HepG2 (cell line): Measurements from ENCODE around the gene SLC25A19. TPM values are rescaled to one million over a fixed set of nuclear protein-coding genes. Genes with fewer than 3 reads are reported as not detected.

Experiments used
- BCL6 ChIP-seq: IDR thresholded peaks from 2 replicates; pipeline ENCODE4 v1.6.1; 2016; ENCODE audit warnings: missing genetic modification reagents, missing compliant biosample characterization
- CENPX ChIP-seq: sonication (generic); formaldehyde crosslinking; IDR thresholded peaks from 2 replicates; pipeline ENCODE4 v1.9.0; 2021; ENCODE audit warnings: mild to moderate bottlenecking, missing genetic modification reagents, moderate library complexity
- FLYWCH1 ChIP-seq: sonication (generic); formaldehyde crosslinking; IDR thresholded peaks from 2 replicates; pipeline ENCODE4 v1.8.1; 2023; ENCODE audit warnings: mild to moderate bottlenecking, missing genetic modification reagents
- FOXP4 ChIP-seq: sonication (generic); formaldehyde crosslinking; IDR thresholded peaks from 2 replicates; pipeline ENCODE4 v1.4.0; 2020; ENCODE audit warnings: missing genetic modification reagents
- HES4 ChIP-seq: sonication (generic); formaldehyde crosslinking; IDR thresholded peaks from 2 replicates; pipeline ENCODE4 v1.9.0; 2021; ENCODE audit warnings: mild to moderate bottlenecking, missing genetic modification reagents, borderline replicate concordance
- HMGXB4 ChIP-seq, 2 experiments: sonication (generic) in 1 of 2; formaldehyde crosslinking in 1 of 2; IDR thresholded peaks; 2 replicates each; pipeline versions ENCODE4 v1.4.0 to v1.6.1; 2018 to 2020; ENCODE audit warnings: missing genetic modification reagents in 2 of 2, borderline replicate concordance in 1 of 2, low read depth in 1 of 2, mild to moderate bottlenecking in 1 of 2, missing biosample characterization in 1 of 2
- NCOA2 ChIP-seq: sonication (generic); formaldehyde crosslinking; IDR thresholded peaks from 2 replicates; pipeline ENCODE4 v1.8.0; 2022; ENCODE audit warnings: inconsistent platforms
- PHF5A ChIP-seq: IDR thresholded peaks from one replicate; pipeline ENCODE4 v1.6.1; 2018; ENCODE audit warnings: low read depth, missing genetic modification reagents; ENCODE audit not compliant: unreplicated experiment
- SAFB2 ChIP-seq: sonication (generic); formaldehyde crosslinking; IDR thresholded peaks from 2 replicates; pipeline ENCODE4 v1.5.1; 2020; ENCODE audit warnings: missing genetic modification reagents, low read depth, mild to moderate bottlenecking, borderline replicate concordance
- TCF12 ChIP-seq, 2 experiments: fragments of 450-650 bp in 1 of 2; sonication (generic) in 1 of 2; formaldehyde crosslinking in 1 of 2; IDR thresholded peaks; 2 replicates each; pipeline versions ENCODE4 v1.6.1 to v1.8.0; 2017 to 2022; ENCODE audit warnings: antibody characterized with exemption in 1 of 2, mild to moderate bottlenecking in 1 of 2, missing genetic modification reagents in 1 of 2, moderate library complexity in 1 of 2
- ZNF326 ChIP-seq: sonication (generic); formaldehyde crosslinking; IDR thresholded peaks from 2 replicates; pipeline ENCODE4 v1.4.0; 2020; ENCODE audit warnings: missing genetic modification reagents, borderline replicate concordance
- ZNF446 ChIP-seq: sonication (generic); formaldehyde crosslinking; IDR thresholded peaks from 2 replicates; pipeline ENCODE4 v1.5.0; 2020; ENCODE audit warnings: mild to moderate bottlenecking, missing genetic modification reagents
- ZNF558 ChIP-seq: sonication (generic); formaldehyde crosslinking; IDR thresholded peaks from 2 replicates; pipeline ENCODE4 v1.9.0; 2022; ENCODE audit warnings: mild to moderate bottlenecking, missing genetic modification reagents, borderline replicate concordance
- polyA plus RNA-seq, 8 experiments: library from polyadenylated mRNA; depleted of rRNA in 3 of 8; stranded (reverse) in 7 of 8; unstranded in 1 of 8; fragments of >200 nt; fragmentation: Illumina TruSeq in 4 of 8; extraction: Trizol in 4 of 8; gene quantifications; 2 replicates each; pipeline versions ENCODE4 v1.2.1 to v1.2.3, GENCODE V29; 2011 to 2016; ENCODE audit warnings: low read depth in 4 of 8, missing spikeins in 1 of 8, mixed read lengths in 1 of 8; ENCODE audit not compliant: insufficient read depth in 1 of 8
- total RNA-seq, 5 experiments: library from RNA; depleted of rRNA; stranded (reverse); fragments of >200 nt; fragmentation: Illumina TruSeq; extraction: Trizol; gene quantifications; 2 replicates each; pipeline ENCODE4 v1.2.3, GENCODE V29; 2016; ENCODE audit warnings: low read depth in 1 of 5
- TF ChIP-seq, protein P1 (sequence below): sonication (generic); formaldehyde crosslinking; IDR thresholded peaks from 2 replicates; pipeline ENCODE4 v1.4.0; 2020; ENCODE audit warnings: mild to moderate bottlenecking, missing genetic modification reagents
- TF ChIP-seq, protein P2 (sequence below): sonication (generic); formaldehyde crosslinking; IDR thresholded peaks from one replicate; pipeline ENCODE4 v1.5.1; 2020; ENCODE audit warnings: mild to moderate bottlenecking, missing genetic modification reagents; ENCODE audit errors: not compliant biosample characterization

Gene SLC25A19
- total and polyA plus RNA-seq, 2 of the 13 experiments (the other 11 are each of a cell fraction or from before 2014, with no cell fraction given), result 24.4 to 41.4 TPM

DNA sequence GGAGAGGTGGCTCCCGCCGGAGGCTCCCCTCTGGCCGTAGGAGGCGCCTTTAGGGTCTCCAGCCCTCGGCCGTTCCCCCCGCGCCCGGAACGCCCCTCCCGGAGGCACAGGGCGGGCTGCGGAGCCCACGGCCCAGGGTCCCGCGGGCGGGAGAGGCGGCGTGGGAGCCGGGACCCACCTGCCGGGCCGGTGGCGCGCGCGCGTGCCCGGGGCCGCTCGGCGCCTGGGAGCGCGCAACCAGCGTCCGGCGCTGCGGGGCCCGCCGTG, 18.3 kb downstream of the SLC25A19 start, which contains the start of gene MIF4GD (continued):
- no peak for TF ChIP-seq HMGXB4 (CRISPR knock-in tag; IDR thresholded peaks at IDR 0.05; ENCODE audit: borderline replicate concordance in 1 of 2, low read depth in 1 of 2)
- no peak for TF ChIP-seq NCOA2 (CRISPR knock-in tag)
- no peak for TF ChIP-seq TCF12 (IDR thresholded peaks at IDR 0.05)
- TF ChIP-seq TCF12 (CRISPR knock-in tag; IDR thresholded peaks at IDR 0.05), result peak; percentile 19; the same call in 1 of the 2 replicates
- TF ChIP-seq, protein P1, sequence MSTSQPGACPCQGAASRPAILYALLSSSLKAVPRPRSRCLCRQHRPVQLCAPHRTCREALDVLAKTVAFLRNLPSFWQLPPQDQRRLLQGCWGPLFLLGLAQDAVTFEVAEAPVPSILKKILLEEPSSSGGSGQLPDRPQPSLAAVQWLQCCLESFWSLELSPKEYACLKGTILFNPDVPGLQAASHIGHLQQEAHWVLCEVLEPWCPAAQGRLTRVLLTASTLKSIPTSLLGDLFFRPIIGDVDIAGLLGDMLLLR (CRISPR knock-in tag), result no peak
- TF ChIP-seq FOXP4 (CRISPR knock-in tag), result no peak
- no peak for TF ChIP-seq PHF5A
- 0 out of 2 replicates have a peak, but pooled peaks have one; percentile 9 for TF ChIP-seq ZNF446
- TF ChIP-seq, protein P2, sequence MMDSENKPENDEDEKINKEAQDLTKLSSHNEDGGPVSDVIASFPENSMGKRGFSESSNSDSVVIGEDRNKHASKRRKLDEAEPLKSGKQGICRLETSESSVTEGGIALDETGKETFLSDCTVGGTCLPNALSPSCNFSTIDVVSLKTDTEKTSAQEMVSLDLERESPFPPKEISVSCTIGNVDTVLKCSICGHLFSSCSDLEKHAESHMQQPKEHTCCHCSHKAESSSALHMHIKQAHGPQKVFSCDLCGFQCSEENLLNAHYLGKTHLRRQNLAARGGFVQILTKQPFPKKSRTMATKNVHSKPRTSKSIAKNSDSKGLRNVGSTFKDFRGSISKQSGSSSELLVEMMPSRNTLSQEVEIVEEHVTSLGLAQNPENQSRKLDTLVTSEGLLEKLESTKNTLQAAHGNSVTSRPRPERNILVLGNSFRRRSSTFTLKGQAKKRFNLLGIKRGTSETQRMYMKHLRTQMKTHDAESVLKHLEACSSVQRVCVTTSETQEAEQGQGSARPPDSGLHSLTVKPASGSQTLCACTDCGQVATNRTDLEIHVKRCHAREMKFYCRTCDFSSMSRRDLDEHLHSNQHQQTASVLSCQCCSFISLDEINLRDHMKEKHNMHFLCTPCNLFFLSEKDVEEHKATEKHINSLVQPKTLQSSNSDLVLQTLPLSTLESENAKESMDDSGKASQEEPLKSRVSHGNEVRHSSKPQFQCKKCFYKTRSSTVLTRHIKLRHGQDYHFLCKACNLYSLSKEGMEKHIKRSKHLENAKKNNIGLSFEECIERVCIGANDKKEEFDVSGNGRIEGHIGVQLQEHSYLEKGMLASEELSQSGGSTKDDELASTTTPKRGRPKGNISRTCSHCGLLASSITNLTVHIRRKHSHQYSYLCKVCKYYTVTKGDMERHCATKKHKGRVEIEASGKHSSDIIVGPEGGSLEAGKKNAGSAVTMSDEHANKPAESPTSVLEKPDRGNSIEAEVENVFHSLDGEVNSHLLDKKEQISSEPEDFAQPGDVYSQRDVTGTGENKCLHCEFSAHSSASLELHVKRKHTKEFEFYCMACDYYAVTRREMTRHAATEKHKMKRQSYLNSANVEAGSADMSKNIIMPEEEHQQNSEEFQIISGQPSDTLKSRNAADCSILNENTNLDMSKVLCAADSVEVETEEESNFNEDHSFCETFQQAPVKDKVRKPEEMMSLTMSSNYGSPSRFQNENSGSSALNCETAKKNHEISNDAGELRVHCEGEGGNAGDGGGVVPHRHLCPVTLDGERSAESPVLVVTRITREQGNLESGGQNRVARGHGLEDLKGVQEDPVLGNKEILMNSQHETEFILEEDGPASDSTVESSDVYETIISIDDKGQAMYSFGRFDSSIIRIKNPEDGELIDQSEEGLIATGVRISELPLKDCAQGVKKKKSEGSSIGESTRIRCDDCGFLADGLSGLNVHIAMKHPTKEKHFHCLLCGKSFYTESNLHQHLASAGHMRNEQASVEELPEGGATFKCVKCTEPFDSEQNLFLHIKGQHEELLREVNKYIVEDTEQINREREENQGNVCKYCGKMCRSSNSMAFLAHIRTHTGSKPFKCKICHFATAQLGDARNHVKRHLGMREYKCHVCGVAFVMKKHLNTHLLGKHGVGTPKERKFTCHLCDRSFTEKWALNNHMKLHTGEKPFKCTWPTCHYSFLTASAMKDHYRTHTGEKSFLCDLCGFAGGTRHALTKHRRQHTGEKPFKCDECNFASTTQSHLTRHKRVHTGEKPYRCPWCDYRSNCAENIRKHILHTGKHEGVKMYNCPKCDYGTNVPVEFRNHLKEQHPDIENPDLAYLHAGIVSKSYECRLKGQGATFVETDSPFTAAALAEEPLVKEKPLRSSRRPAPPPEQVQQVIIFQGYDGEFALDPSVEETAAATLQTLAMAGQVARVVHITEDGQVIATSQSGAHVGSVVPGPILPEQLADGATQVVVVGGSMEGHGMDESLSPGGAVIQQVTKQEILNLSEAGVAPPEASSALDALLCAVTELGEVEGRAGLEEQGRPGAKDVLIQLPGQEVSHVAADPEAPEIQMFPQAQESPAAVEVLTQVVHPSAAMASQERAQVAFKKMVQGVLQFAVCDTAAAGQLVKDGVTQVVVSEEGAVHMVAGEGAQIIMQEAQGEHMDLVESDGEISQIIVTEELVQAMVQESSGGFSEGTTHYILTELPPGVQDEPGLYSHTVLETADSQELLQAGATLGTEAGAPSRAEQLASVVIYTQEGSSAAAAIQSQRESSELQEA (CRISPR knock-in tag), result no peak
- no peak; the same call in 1 of the 2 replicates for TF ChIP-seq FLYWCH1
- TF ChIP-seq BCL6 (CRISPR knock-in tag), result no peak
- 0 out of 2 replicates have a peak, but pooled peaks have one; percentile 70 for TF ChIP-seq ZNF558 (CRISPR knock-in tag)
- TF ChIP-seq CENPX (CRISPR knock-in tag), result no peak
- TF ChIP-seq ZNF326, result no peak
- TF ChIP-seq SAFB2 (CRISPR knock-in tag), result no peak
- TF ChIP-seq HES4 (CRISPR knock-in tag), result 0 out of 2 replicates have a peak, but pooled peaks have one; percentile 13
